Measurements from ENCODE around the gene FBLN1. TPM values are rescaled to one million over a fixed set of nuclear protein-coding genes. Genes with fewer than 3 reads are reported as not detected.
"Not testable (repeated sequence)": the region's sequence is repeated elsewhere in the genome, so short reads cannot be mapped to it uniquely, and the experiment has no call there.

Gene FBLN1
- total and polyA plus RNA-seq, 5 donors from 2014 or later, result 0.49 TPM; not detected in 4

DNA sequence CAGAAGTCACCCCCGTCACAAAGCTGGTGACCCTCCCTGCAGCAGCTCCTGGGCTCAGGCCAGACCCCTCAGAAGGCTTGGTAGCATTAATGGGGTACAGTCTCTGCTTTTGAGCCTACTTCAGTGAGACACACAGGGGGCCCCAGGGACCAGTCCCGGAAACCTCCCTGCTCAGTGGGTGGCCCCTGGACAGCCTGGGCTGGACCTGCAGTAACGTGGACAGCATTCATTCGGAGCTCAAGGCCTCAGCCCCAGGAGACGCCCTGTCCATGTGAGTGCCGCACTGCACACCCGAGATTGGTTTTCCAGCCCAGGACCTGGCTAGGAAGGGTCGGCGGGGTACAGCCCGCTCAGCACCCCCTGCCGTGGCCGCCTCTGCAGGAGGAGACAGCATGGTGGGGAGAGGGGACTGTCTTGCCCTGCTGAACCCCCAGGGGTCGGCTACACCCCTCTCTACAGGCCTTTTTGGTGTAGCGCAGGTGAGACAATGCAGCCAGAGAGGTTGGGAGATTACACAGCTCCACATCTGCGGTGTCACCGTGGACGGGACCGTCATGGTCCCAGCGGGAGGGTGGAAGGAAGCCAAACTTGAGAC is 83.4 kb downstream of the FBLN1 start:
- Histone ChIP-seq H3K27ac (ENCODE audit: insufficient read depth, low read length, poor library complexity, severe bottlenecking) (no peak overlapping the region), H3K4me1 (ENCODE audit: control insufficient read depth, insufficient read depth, low read length, poor library complexity, severe bottlenecking) (no peaks in the 10 kb centered on the region), H3K36me3 (ENCODE audit: control insufficient read depth, insufficient read depth, low read length) (no peaks in the 10 kb centered on the region), H3K27me3 (ENCODE audit: control insufficient read depth, insufficient read depth, low read length) (no peaks in the 10 kb centered on the region), H3K9me3 (ENCODE audit: control insufficient read depth in 2 of 2, low read length in 2 of 2) (no peaks in the 10 kb centered on the region), H3K4me3 (ENCODE audit: low read depth, low read length) (no peak overlapping the region)
- Mint-ChIP-seq H3K27me3 (no peaks in the 10 kb centered on the region), H3K36me3 (no peaks in the 10 kb centered on the region), H3K27ac (no peak overlapping the region), H3K9me3 (peaks cover 0 to 4% (median 1%) of the 10 kb centered on the region in 7 donors), H3K4me3 (no peak overlapping the region), H3K4me1 (peaks cover 0 to 15% (median 5%) of the 10 kb centered on the region in 4 donors)
- no peak for ATAC-seq (ENCODE audit: low read depth in 2 of 2)
- DNase-seq, result no peak

DNA sequence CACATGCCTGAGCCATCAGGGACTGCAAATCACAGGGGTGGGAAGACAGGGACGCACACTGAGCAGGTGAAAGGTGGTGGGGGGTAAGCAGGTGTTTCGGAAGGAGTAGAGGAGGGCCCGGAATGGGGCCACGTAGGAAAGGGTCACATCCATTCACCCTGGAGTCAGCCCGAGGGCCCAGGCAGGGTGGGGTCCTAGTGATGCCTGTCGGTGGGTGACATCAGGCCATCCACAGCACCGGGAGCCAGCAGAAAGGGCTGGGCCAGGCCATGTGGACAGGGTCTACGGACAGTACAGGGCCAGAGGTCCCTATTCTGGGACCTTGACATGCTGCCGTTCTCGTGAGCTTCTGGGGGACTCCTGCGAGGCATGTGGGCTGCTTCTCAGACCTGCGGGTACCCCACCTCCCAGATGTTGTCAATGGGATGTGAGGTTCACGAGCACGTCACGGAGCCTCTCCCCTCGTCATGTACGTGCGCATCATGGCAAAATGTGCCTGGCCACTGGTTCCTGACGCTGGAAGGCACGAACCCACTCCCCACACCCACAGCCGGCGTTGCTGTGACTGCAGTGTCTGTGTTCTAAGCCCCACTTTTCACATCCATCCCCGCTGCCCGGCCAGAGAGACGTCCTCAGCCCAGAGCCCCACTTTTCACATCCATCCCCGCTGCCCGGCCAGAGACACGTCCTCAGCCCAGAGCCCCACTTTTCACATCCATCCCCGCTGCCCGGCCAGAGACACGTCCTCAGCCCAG is 84.1 kb downstream of the FBLN1 start:
- H3K4me3 Mint-ChIP-seq, result no peak overlapping the region
- DNase-seq, result no peak
- no peak overlapping the region for H3K4me3 ChIP-seq (ENCODE audit: low read depth, low read length)
- H3K4me1 Mint-ChIP-seq, result peaks cover 0 to 15% (median 5%) of the 10 kb centered on the region in 4 donors
- no peak overlapping the region for H3K27ac Mint-ChIP-seq
- no peaks in the 10 kb centered on the region for H3K4me1 ChIP-seq (ENCODE audit: control insufficient read depth, insufficient read depth, low read length, poor library complexity, severe bottlenecking)
- no peaks in the 10 kb centered on the region for H3K9me3 ChIP-seq (ENCODE audit: control insufficient read depth in 2 of 2, low read length in 2 of 2)
- no peaks in the 10 kb centered on the region for H3K36me3 ChIP-seq (ENCODE audit: control insufficient read depth, insufficient read depth, low read length)
- H3K9me3 Mint-ChIP-seq, result peaks cover 0 to 4% (median 1%) of the 10 kb centered on the region in 7 donors
- no peak for ATAC-seq (ENCODE audit: low read depth in 2 of 2)
- H3K27ac ChIP-seq (ENCODE audit: insufficient read depth, low read length, poor library complexity, severe bottlenecking), result no peak overlapping the region
- H3K27me3 Mint-ChIP-seq, result no peaks in the 10 kb centered on the region
- no peaks in the 10 kb centered on the region for H3K36me3 Mint-ChIP-seq
- no peaks in the 10 kb centered on the region for H3K27me3 ChIP-seq (ENCODE audit: control insufficient read depth, insufficient read depth, low read length)

DNA sequence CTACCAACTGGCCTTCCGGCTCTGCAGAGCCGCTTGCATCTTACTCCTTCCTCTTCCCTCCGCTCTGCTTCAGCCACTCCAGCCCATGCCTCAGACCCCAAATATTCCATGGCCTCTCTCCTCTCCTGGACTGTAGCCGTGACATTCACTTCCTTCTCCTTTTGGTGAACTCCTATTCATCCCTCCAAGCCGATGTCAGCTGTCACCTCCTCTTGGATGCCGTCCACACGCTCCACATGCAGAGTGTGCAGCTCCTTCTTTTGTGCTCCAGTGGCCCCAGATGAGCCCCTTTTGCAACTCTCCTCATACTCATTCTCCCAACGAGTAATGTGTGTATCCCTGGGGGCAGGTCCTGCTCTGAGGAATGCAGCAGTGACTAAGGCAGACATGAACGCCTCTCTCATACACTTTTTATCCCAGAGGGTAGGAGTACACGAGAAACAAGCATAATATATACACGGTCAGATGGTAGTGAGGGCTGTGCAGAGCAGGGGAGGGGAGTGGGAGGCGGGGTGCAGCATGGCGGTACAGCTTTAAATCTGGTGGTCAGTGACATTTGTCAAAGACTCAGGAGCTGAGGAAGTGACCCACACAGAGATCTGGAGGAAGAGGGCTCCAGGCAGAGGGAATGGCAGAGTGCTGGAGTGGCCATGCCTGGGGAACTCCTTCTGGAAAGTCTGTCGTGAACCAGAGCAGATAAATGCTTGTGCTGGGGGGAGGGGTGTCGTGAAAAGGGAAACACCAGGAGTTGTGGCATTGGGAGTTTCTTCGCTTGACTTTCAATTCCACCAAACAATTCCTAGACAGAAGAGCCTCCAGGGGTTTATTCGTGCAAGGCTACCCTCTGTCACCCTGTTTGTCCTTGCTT is 85.2 kb downstream of the FBLN1 start:
- DNase-seq (no peak), ATAC-seq (ENCODE audit: low read depth in 2 of 2) (no peak)
- Mint-ChIP-seq H3K4me1 (peaks cover 0 to 11% (median 5%) of the 10 kb centered on the region in 4 donors), H3K27ac (peak overlapping the region in 1 of 3 donors; percentile 72), H3K4me3 (no peak overlapping the region), H3K36me3 (no peaks in the 10 kb centered on the region), H3K9me3 (peaks cover 0 to 4% (median 1%) of the 10 kb centered on the region in 7 donors), H3K27me3 (no peaks in the 10 kb centered on the region)
- H3K27me3 ChIP-seq (ENCODE audit: control insufficient read depth, insufficient read depth, low read length), result no peaks in the 10 kb centered on the region
- H3K9me3 ChIP-seq (ENCODE audit: control insufficient read depth in 2 of 2, low read length in 2 of 2), result no peaks in the 10 kb centered on the region
- no peak overlapping the region for H3K27ac ChIP-seq (ENCODE audit: insufficient read depth, low read length, poor library complexity, severe bottlenecking)
- H3K4me1 ChIP-seq (ENCODE audit: control insufficient read depth, insufficient read depth, low read length, poor library complexity, severe bottlenecking), result no peaks in the 10 kb centered on the region
- H3K4me3 ChIP-seq (ENCODE audit: low read depth, low read length), result no peak overlapping the region
- H3K36me3 ChIP-seq (ENCODE audit: control insufficient read depth, insufficient read depth, low read length), result no peaks in the 10 kb centered on the region

DNA sequence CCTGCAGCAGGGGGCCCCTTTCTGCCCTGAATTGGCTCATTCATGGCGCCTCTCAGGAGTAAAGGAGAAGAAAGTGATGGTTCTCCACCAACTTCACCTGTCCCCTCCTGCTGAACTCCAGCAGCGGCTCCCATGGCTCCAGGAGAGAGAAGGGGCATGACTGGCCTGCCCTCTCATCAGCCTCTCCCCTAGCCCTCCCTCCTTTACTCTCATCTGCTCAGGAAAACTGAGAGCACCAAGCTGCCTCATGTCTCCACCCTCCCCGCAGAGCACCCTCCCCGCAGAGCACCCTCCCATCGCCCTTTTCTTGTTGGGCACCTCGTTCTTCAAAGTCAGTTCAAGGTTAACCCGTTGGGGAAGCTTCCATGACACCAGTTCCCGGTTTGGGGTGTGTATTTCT is 86.9 kb downstream of the FBLN1 start:
- DNase-seq (no peak), ATAC-seq (ENCODE audit: low read depth in 2 of 2) (no peak)
- H3K4me1 ChIP-seq (ENCODE audit: control insufficient read depth, insufficient read depth, low read length, poor library complexity, severe bottlenecking), result no peaks in the 10 kb centered on the region
- H3K9me3 ChIP-seq (ENCODE audit: control insufficient read depth in 2 of 2, low read length in 2 of 2), result no peaks in the 10 kb centered on the region
- Mint-ChIP-seq H3K27ac (no peak overlapping the region), H3K36me3 (no peaks in the 10 kb centered on the region), H3K4me1 (no peaks in the 10 kb centered on the region), H3K27me3 (no peaks in the 10 kb centered on the region), H3K9me3 (no peaks in the 10 kb centered on the region), H3K4me3 (no peak overlapping the region)
- no peaks in the 10 kb centered on the region for H3K36me3 ChIP-seq (ENCODE audit: control insufficient read depth, insufficient read depth, low read length)
- no peak overlapping the region for H3K27ac ChIP-seq (ENCODE audit: insufficient read depth, low read length, poor library complexity, severe bottlenecking)
- no peaks in the 10 kb centered on the region for H3K27me3 ChIP-seq (ENCODE audit: control insufficient read depth, insufficient read depth, low read length)
- no peak overlapping the region for H3K4me3 ChIP-seq (ENCODE audit: low read depth, low read length)

DNA sequence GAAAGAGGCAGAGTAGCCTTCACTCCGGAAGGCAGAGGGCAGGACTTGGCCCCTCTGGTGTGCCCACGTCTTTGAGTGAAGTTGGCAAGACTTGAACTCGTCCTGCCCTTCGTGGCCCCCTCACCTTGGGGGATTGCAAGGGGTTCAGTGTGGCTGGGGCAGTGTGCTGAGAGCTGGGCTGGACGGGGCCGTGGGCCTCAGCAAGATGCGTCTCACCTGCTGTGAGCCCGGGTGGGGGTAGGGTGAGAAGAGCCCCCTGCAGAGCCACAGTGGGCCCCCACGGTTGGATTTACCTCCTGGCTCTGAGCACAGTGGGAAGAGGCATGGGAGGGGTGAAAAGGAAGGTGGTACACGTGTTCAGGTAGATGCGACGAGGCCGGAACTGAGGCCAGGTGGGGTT is 87.6 kb downstream of the FBLN1 start:
- Mint-ChIP-seq H3K36me3 (no peaks in the 10 kb centered on the region), H3K9me3 (no peaks in the 10 kb centered on the region), H3K4me3 (no peak overlapping the region), H3K27me3 (no peaks in the 10 kb centered on the region), H3K4me1 (no peaks in the 10 kb centered on the region), H3K27ac (no peak overlapping the region)
- H3K4me1 ChIP-seq (ENCODE audit: control insufficient read depth, insufficient read depth, low read length, poor library complexity, severe bottlenecking), result no peaks in the 10 kb centered on the region
- DNase-seq (no peak), ATAC-seq (ENCODE audit: low read depth in 2 of 2) (no peak)
- H3K4me3 ChIP-seq (ENCODE audit: low read depth, low read length), result no peak overlapping the region
- H3K9me3 ChIP-seq (ENCODE audit: control insufficient read depth in 2 of 2, low read length in 2 of 2), result no peaks in the 10 kb centered on the region
- H3K36me3 ChIP-seq (ENCODE audit: control insufficient read depth, insufficient read depth, low read length), result no peaks in the 10 kb centered on the region
- H3K27ac ChIP-seq (ENCODE audit: insufficient read depth, low read length, poor library complexity, severe bottlenecking), result no peak overlapping the region
- no peaks in the 10 kb centered on the region for H3K27me3 ChIP-seq (ENCODE audit: control insufficient read depth, insufficient read depth, low read length)

DNA sequence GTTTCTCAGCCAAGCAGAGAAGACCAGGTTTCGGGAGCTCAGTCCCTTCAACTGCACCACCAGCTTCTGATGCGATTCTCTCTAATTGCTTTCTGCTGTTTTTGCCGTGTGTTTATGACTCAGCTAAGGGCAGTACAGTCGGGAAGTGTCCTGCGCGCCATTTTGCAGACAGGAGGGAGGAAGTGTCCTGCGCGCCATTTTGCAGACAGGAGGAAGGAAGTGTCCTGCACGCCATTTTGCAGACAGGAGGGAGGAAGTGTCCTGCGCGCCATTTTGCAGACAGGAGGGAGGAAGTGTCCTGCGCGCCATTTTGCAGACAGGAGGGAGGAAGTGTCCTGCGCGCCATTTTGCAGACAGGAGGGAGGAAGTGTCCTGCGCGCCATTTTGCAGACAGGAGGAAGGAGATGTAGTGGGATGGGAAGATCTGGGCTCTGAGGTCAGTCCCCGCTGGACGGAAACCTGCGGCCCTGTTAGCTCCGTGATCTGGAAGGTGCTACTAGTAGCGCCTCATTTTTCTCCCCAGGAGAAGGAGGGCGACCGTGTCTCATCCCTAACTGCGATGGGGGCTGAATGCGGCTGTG is 89.0 kb downstream of the FBLN1 start:
- not testable (repeated sequence) for H3K9me3 Mint-ChIP-seq; H3K4me3 Mint-ChIP-seq; H3K27me3 ChIP-seq (ENCODE audit: control insufficient read depth, insufficient read depth, low read length); H3K27me3 Mint-ChIP-seq; H3K4me1 ChIP-seq (ENCODE audit: control insufficient read depth, insufficient read depth, low read length, poor library complexity, severe bottlenecking); H3K27ac Mint-ChIP-seq; H3K4me3 ChIP-seq (ENCODE audit: low read depth, low read length); H3K36me3 Mint-ChIP-seq; DNase-seq; H3K36me3 ChIP-seq (ENCODE audit: control insufficient read depth, insufficient read depth, low read length); H3K4me1 Mint-ChIP-seq; H3K27ac ChIP-seq (ENCODE audit: insufficient read depth, low read length, poor library complexity, severe bottlenecking); ATAC-seq (ENCODE audit: low read depth in 2 of 2); H3K9me3 ChIP-seq (ENCODE audit: control insufficient read depth in 2 of 2, low read length in 2 of 2)

DNA sequence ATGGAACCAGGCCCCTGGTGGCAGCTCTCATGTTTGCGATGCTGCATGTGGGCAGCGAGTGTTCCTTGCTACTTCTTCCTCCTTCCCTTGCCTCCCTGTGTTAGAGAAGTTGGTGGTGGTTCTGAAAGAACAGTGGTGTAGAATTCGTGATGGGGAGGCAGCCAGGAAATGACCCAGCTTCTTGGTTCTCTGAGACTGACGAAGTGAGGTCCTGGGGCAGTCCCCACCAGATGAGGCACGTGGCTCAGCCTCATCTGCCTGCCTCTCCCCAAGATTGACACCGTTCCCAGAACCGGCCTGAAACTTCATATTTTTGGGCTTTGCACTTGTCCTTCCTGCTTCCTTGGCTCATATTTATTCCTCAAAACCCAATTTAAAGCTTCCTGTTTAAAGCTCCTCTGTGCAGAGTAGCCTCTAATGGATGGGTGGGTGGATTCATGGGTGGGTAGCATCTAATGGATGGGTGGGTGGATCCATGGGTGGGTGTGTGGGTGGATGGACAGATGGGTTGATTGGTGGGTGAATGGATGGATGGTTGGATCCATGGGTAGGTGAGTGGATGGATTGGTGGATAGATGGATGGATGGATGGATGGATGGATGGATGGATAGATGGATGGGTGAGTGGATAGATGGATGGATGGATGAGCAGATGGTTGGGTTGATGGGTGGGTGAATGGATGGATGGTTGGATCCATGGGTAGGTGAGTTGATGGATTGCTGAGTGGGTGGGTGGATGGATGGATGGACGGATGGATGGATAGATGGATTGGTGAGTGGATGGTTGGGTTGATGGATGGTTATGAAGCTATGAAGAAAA is 91.6 kb downstream of the FBLN1 start:
- ATAC-seq (ENCODE audit: low read depth in 2 of 2) (no peak), DNase-seq (no peak)
- no peaks in the 10 kb centered on the region for H3K27me3 ChIP-seq (ENCODE audit: control insufficient read depth, insufficient read depth, low read length)
- Mint-ChIP-seq H3K27ac (no peak overlapping the region), H3K36me3 (no peaks in the 10 kb centered on the region), H3K4me3 (no peak overlapping the region), H3K4me1 (no peaks in the 10 kb centered on the region), H3K9me3 (peaks cover 0 to 2% (median 0%) of the 10 kb centered on the region in 7 donors), H3K27me3 (no peaks in the 10 kb centered on the region)
- no peak overlapping the region for H3K4me3 ChIP-seq (ENCODE audit: low read depth, low read length)
- no peaks in the 10 kb centered on the region for H3K36me3 ChIP-seq (ENCODE audit: control insufficient read depth, insufficient read depth, low read length)
- H3K4me1 ChIP-seq (ENCODE audit: control insufficient read depth, insufficient read depth, low read length, poor library complexity, severe bottlenecking), result no peaks in the 10 kb centered on the region
- no peak overlapping the region for H3K27ac ChIP-seq (ENCODE audit: insufficient read depth, low read length, poor library complexity, severe bottlenecking)
- no peaks in the 10 kb centered on the region for H3K9me3 ChIP-seq (ENCODE audit: control insufficient read depth in 2 of 2, low read length in 2 of 2)

All from CD4-positive, CD25-positive, alpha-beta regulatory T cell (primary cell).